GM19468 (cell line): ENCODE results near the gene TMEM31.

ENCODE experiments used
- ATAC-seq: cut with Tn5 transposase; IDR thresholded peaks from one replicate; pipeline ENCODE4 v1.9.1; 2021; ENCODE audit warnings: mild to moderate bottlenecking, moderate library complexity, moderate number of reproducible peaks; ENCODE audit not compliant: unreplicated experiment; ENCODE audit errors: extremely low read depth

Gene TMEM31

GRCh38 chrX:103710609-103711008, at the start of gene TMEM31:
Gene TMEM31, plus strand, starts transcription at chrX:103710909. Its CDS starts 1,350 bp downstream, at chrX:103712259.
- ATAC-seq = no peak

GRCh38 chrX:103663981-103664762, 46.5 kb upstream of the TMEM31 start:
- ATAC-seq = no peak

GRCh38 chrX:103666202-103667107, 44.3 kb upstream of the TMEM31 start:
- ATAC-seq = no peak

- no peak for ATAC-seq
These were observed 41.0 kb upstream of the TMEM31 start for GRCh38 chrX:103669745-103670144.

- no peak for ATAC-seq
These were observed 35.9 kb upstream of the TMEM31 start for GRCh38 chrX:103674531-103675454.

- ATAC-seq = no peak
These were observed 32.3 kb upstream of the TMEM31 start for GRCh38 chrX:103678199-103678993.

GRCh38 chrX:103681443-103681842, 29.3 kb upstream of the TMEM31 start:
- ATAC-seq = no peak

- no peak for ATAC-seq
These were observed 25.3 kb upstream of the TMEM31 start for GRCh38 chrX:103685396-103685795.

- ATAC-seq = peak; percentile 90
These were observed 24.3 kb upstream of the TMEM31 start, which contains the start of gene MORF4L2 for GRCh38 chrX:103686199-103687072. Gene MORF4L2, minus strand, starts transcription at chrX:103686699. Its CDS starts 9,672 bp downstream, at chrX:103677027.

GRCh38 chrX:103687073-103687695, 23.5 kb upstream of the TMEM31 start:
- peak; percentile 11 for ATAC-seq

- no peak for ATAC-seq
These were observed 23.0 kb upstream of the TMEM31 start for GRCh38 chrX:103687696-103688201.

- ATAC-seq = no peak
These were observed 21.8 kb upstream of the TMEM31 start for GRCh38 chrX:103688946-103689345.

GRCh38 chrX:103691059-103691458, 19.6 kb upstream of the TMEM31 start:
- no peak for ATAC-seq

- no peak for ATAC-seq
These were observed 13.0 kb upstream of the TMEM31 start for GRCh38 chrX:103697687-103698086.

- no peak for ATAC-seq
These were observed 11.5 kb upstream of the TMEM31 start for GRCh38 chrX:103699243-103699642.

GRCh38 chrX:103704863-103705262, 5.8 kb upstream of the TMEM31 start:
- no peak for ATAC-seq

- no peak for ATAC-seq
These were observed 6.3 kb downstream of the TMEM31 start for GRCh38 chrX:103716962-103717361.

- ATAC-seq = no peak
These were observed 7.4 kb downstream of the TMEM31 start for GRCh38 chrX:103718120-103718519.
